ENCODE measurements around the gene PRDM16. TPM values are rescaled to one million over a fixed set of nuclear protein-coding genes. Genes with fewer than 3 reads are reported as not detected.
"Not testable (repeated sequence)": the region's sequence is repeated elsewhere in the genome, so short reads cannot be mapped to it uniquely, and the experiment has no call there.

PRDM16 gene
- total RNA-seq, 1 donor from 2014 or later: 12.8 TPM

GRCh38 chr1:3282186-3282585 lies 213.2 kb downstream of the PRDM16 start:
- no peak for DNase-seq (ENCODE audit: missing footprints)
- intact Hi-C loops (cut with DNase I): loop anchor here (2.0 to 5.0 kb wide), 3 partner anchors 110 to 270 kb away; no protein-coding TSS in a partner anchor
- no peak for ATAC-seq

GRCh38 chr1:3282656-3283430 lies 213.8 kb downstream of the PRDM16 start:
- no peak for DNase-seq (ENCODE audit: missing footprints)
- intact Hi-C loops (cut with DNase I): loop anchor here (2.0 to 5.0 kb wide), 3 partner anchors 111 to 271 kb away; no protein-coding TSS in a partner anchor
- ATAC-seq: peak; percentile 64

- intact Hi-C loops (cut with DNase I): loop anchor here (2.0 to 5.0 kb wide), 3 partner anchors 112 to 272 kb away; no protein-coding TSS in a partner anchor
- peak; percentile 77 for ATAC-seq
Observed at GRCh38 chr1:3283849-3284248, 214.8 kb downstream of the PRDM16 start.

GRCh38 chr1:3284691-3285090 lies 215.7 kb downstream of the PRDM16 start:
- DNase-seq (ENCODE audit: missing footprints): no peak
- intact Hi-C loops (cut with DNase I): loop anchor here (5.0 kb wide), 2 partner anchors 112 to 272 kb away; no protein-coding TSS in a partner anchor
- no peak for ATAC-seq

More at GRCh38 chr1:3283849-3284248, 214.8 kb downstream of the PRDM16 start:
- DNase-seq (ENCODE audit: missing footprints): no peak

DNA sequence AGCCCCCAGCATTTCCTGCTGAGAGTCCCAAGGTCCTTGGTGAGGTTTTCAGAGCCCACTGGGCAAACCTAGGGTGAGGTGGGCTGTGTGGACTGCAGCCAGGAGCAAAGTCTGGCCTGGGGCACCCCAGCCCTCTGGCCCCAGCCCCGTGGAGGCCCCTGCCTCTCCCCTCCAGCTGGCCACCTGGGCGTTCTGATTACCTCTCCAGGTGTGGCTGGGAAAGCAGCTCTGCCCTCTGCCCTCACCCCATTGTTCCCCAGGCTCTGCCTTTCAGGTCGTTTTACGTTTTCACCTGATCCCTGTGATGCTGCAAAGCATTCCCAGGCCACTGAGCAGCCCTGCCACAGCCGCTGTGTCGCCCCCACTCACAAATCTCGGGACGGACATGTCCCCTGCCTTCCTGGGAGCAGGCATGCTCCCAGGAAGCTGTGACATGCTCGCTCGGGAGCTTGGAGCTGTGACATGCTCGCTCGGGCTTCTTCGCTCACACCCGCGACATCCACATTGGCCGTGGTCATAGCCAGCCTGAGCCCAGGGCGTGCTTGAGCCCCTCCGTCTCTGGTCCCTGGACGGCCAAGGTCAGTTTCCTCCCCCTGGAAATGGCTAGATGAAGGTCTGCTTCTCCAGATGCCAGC lies 216.2 kb downstream of the PRDM16 start:
- ATAC-seq (no peak), DNase-seq (ENCODE audit: missing footprints) (no peak)
- intact Hi-C loops (cut with DNase I): no loop called here

- ATAC-seq; DNase-seq (ENCODE audit: missing footprints); intact Hi-C loops (cut with DNase I): not testable (repeated sequence)
Observed at GRCh38 chr1:3287095-3287494, 218.1 kb downstream of the PRDM16 start.

DNA sequence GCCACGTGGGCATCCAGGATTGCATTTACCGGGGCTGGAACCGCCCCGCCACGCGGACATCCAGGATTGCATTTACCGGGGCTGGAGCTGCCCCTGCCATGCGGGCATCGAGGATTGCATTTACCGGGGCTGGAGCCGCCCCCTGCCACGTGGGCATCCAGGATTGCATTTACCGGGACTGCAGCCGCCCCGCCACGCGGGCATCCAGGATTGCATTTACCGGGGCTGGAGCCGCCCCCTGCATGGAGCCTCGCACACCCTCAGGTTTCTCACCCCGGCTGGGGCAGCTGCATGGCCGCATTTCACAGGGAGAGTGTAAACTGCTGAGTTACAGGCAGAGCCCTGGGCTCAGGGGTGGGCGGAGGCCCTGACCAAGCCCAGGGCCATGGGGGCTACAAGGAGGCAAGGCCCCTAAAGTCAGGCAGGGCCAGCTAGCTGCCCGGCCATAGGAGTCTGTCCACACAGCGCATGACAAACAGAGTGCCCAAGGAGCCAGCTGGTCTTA lies 218.7 kb downstream of the PRDM16 start:
- DNase-seq (ENCODE audit: missing footprints) (no peak), ATAC-seq (no peak)
- intact Hi-C loops (cut with DNase I): no loop called here

DNA sequence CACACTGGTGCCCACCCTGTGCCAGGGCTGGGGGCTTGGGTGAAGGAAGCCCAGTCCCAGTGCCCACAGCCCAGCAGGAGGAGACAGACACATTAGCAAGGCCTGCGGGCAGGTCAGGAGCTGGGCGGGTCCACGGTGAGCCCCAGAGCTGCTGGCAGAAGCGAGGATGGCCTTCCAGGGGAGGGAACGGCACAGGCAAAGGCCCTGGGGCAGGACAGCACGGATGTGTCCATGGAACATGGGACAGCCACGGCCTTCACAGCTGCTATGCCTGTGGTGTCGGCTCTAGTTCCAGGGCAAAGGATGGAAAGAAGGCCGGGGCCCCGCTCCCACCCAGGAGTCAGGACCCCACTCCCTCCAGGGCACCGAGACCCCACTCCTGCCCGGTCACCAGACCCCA lies 220.5 kb downstream of the PRDM16 start:
- intact Hi-C loops (cut with DNase I): no loop called here

DNA sequence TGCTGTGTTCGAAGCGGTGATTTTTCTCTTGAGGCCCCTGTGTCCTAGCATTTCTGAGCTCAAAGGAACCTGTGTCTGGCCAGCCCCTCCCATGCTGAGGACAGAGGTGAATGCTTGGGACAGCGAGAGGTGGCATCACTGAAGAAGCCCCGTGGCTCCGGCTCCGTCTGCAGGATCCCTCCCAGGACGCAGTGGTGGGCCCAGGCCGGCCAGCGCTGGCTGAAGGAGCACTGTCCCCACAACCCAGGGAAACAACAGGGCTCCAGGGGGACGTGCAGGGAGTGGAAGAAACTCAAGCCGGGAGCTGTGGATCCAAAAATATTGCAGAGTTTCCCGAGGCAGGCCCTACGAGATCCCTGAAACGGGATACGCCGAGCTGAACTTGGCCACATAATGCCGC lies 221.4 kb downstream of the PRDM16 start:
- intact Hi-C loops (cut with DNase I): loop anchor here (10.0 kb wide), 1 partner anchor 124 kb away; no protein-coding TSS in a partner anchor
- ATAC-seq: no peak

More for the DNA sequence above, 220.5 kb downstream of the PRDM16 start:
- no peak for ATAC-seq
- no peak for DNase-seq (ENCODE audit: missing footprints)

GRCh38 chr1:3290915-3291314 lies 221.9 kb downstream of the PRDM16 start:
- DNase-seq (ENCODE audit: missing footprints): no peak
- no peak for ATAC-seq
- intact Hi-C loops (cut with DNase I): loop anchor here (10.0 kb wide), 1 partner anchor 124 kb away; no protein-coding TSS in a partner anchor

More for the DNA sequence above, 221.4 kb downstream of the PRDM16 start:
- DNase-seq (ENCODE audit: missing footprints): no peak

DNA sequence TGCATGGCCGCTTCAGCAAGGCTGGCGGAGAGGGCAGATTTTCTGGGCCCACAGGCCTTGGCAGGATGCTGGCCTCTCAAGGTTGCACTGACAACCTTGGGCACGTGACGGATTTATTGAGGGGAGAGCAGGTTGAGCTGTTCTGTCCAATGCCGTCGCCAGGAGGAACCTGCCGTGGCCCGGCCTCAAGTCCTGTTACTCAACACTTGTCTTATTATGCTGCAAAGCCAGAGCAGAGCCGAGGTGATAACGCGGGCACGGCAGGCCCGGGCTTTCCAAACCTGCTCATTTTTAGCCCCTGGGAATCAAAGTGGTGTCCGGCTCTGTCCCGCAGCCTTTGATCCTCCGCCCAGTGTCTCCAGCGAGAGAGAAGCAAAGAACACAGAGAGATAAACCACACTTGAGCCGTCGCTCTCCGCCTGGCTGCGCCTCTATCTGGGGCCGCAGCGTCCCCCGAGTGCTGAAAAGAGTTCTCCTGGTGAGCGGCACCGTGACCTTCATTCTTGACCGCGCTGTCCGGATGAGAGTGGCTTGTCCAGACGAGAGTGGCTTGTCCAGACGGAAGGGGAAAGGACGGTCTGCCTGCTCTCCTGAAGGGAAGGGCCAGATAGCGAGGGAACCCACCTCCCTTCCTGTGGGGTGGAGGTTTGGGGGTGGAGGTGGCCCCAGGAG lies 223.2 kb downstream of the PRDM16 start:
- intact Hi-C loops (cut with DNase I): loop anchor here (1.0 to 10.0 kb wide), 2 partner anchors 58 to 123 kb away; no protein-coding TSS in a partner anchor
- ATAC-seq: peak; percentile 87
- peak; percentile 83 for DNase-seq (ENCODE audit: missing footprints)

GRCh38 chr1:3292868-3293562 lies 224.0 kb downstream of the PRDM16 start:
- intact Hi-C loops (cut with DNase I): loop anchor here (1.0 to 10.0 kb wide), 2 partner anchors 57 to 122 kb away; no protein-coding TSS in a partner anchor
- ATAC-seq (no peak), DNase-seq (ENCODE audit: missing footprints) (no peak)

DNA sequence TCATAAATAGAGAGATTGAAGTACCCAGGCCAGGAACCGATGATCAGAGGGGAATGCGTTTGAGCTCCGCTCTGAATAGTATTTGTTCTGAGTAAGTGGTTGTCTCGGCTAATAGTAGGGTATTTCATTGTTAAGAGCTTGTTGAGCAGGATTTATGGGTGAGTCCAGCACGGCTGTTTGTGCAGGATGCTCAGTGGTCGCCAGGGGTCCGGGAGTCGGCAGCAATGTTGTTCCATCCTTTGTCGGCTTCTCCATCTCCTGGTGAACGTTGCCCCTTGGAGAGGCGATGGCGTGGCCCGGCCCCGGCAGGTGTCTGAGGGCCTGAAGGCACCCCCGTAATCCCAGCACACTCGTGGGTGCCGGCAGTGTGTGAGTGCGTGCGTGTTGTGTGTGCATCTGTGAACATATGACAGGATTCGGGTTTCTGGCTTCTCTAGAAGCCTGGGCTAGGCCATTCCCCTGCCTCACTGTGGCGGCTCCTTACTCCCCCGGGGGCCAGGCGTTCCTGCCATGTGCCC lies 224.6 kb downstream of the PRDM16 start:
- ATAC-seq (no peak), DNase-seq (ENCODE audit: missing footprints) (no peak)
- intact Hi-C loops (cut with DNase I): loop anchor here (10.0 kb wide), 1 partner anchor 121 kb away; no protein-coding TSS in a partner anchor

DNA sequence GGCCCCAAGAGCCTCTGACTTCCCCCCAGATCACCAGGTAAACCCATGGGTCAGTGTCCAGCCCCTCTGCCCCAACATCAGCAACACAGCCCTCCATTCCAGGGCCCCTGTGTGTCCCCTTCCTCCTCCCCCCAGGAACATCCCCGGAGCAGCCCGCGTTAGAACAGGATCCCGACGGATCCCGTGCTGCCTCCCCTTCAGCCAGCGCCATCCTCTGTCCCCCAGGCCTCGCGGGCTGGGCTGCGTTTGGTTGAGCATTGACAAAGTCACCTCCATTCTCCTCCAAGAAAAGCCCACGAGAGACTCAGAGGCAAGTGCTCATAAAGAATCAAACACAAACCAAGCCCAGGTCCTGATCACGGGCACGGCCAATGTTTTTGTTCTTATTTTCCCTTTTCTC lies 225.4 kb downstream of the PRDM16 start:
- ATAC-seq (no peak), DNase-seq (ENCODE audit: missing footprints) (no peak)
- intact Hi-C loops (cut with DNase I): loop anchor here (10.0 kb wide), 1 partner anchor 120 kb away; no protein-coding TSS in a partner anchor

DNA sequence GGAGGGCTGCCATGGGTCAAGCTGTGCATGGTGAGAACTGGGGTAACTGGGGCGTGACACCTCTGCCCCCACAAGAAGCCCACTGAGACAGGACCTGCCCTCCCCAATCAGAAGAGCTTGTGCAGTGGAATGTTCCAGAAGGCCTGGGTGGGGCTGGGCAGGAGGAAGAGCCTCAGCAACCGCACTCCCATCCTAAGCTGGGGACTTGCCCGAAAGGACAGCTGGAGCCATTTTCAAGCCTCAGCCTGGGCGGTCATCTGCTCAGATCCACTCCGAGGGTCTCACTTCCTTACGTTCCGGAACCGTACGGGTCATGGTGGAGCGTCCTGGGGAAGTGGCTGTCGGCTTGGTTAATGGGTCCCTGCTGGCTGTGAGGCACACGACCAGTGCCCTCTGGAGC lies 226.8 kb downstream of the PRDM16 start:
- no peak for ATAC-seq
- intact Hi-C loops (cut with DNase I): loop anchor here (10.0 kb wide), 1 partner anchor 119 kb away; no protein-coding TSS in a partner anchor
- DNase-seq (ENCODE audit: missing footprints): no peak

DNA sequence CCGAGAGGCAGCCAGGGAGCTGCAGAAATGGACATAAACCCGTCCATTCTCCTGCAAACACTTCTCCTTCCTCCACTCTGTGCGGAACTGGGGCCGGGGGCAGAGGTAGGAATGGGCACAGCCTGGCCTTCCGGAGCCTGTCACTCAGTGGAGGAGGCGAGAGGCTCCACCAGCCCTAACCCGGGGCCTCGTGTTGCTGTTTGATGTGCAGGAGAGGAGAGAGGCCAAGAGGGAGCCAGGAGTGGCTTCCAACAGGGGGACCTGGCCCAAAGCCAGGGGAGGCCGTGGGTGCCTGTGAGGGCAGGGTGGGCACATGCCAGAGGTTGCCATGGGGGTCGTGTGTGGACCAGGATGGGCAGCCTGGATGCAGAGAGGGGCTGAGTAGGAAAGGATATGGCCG lies 227.3 kb downstream of the PRDM16 start:
- no peak for DNase-seq (ENCODE audit: missing footprints)
- intact Hi-C loops (cut with DNase I): loop anchor here (10.0 kb wide), 1 partner anchor 118 kb away; no protein-coding TSS in a partner anchor
- ATAC-seq: no peak

GRCh38 chr1:3296826-3297225 lies 227.8 kb downstream of the PRDM16 start:
- intact Hi-C loops (cut with DNase I): loop anchor here (10.0 kb wide), 1 partner anchor 118 kb away; no protein-coding TSS in a partner anchor
- no peak for ATAC-seq
- no peak for DNase-seq (ENCODE audit: missing footprints)

- no peak for ATAC-seq
Observed at GRCh38 chr1:3297756-3298155, 228.8 kb downstream of the PRDM16 start.

More at GRCh38 chr1:3297756-3298155, 228.8 kb downstream of the PRDM16 start:
- intact Hi-C loops (cut with DNase I): loop anchor here (10.0 kb wide), 1 partner anchor 117 kb away; no protein-coding TSS in a partner anchor
- DNase-seq (ENCODE audit: missing footprints): no peak
